ENCODE data around the gene ZNF555.

The ZNF555 gene

DNA sequence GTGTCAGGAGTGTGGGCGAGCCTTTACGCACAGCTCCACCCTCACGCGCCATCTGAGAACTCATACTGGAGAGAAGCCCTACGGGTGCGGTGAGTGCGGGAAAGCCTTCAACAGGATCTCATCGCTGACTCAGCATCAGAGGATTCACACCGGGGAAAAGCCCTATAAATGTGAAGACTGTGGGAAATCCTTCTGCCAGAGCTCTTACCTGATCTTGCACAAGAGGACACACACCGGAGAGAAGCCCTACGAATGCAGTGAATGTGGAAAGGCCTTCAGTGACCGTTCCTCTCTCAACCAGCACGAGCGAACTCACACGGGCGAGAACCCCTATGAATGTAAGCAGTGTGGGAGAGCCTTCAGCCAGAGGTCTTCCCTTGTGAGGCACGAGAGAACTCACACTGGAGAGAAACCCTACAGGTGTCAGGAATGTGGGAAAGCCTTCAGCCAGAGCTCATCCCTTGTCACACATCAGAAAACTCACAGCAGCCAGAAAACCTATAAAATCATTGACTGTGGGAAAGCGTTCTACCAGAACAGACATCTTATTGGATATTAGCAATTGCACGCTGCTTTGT is 6.9 kb upstream of the ZNF555 start:
- Histone ChIP-seq H3K79me2 (ENCODE audit: insufficient read depth, low read depth) (no peaks in the 10 kb centered on the region), H3K4me3 (IDR thresholded peaks at IDR 0.05; ENCODE audit: insufficient read depth, low read depth, low read length) (no peak overlapping the region), H3K4me1 (ENCODE audit: low read depth, poor library complexity, severe bottlenecking) (no peaks in the 10 kb centered on the region), H3K4me2 (no peak overlapping the region), H2AFZ (ENCODE audit: low read depth) (no peak overlapping the region), H3K9ac (no peak overlapping the region), H3K27ac (no peak overlapping the region), H4K20me1 (ENCODE audit: insufficient read depth) (no peaks in the 10 kb centered on the region), H3K36me3 (ENCODE audit: insufficient read depth) (no peaks in the 10 kb centered on the region), H3K27me3 (ENCODE audit: insufficient read depth, low read depth) (no peaks in the 10 kb centered on the region)
- TF ChIP-seq, protein P1, sequence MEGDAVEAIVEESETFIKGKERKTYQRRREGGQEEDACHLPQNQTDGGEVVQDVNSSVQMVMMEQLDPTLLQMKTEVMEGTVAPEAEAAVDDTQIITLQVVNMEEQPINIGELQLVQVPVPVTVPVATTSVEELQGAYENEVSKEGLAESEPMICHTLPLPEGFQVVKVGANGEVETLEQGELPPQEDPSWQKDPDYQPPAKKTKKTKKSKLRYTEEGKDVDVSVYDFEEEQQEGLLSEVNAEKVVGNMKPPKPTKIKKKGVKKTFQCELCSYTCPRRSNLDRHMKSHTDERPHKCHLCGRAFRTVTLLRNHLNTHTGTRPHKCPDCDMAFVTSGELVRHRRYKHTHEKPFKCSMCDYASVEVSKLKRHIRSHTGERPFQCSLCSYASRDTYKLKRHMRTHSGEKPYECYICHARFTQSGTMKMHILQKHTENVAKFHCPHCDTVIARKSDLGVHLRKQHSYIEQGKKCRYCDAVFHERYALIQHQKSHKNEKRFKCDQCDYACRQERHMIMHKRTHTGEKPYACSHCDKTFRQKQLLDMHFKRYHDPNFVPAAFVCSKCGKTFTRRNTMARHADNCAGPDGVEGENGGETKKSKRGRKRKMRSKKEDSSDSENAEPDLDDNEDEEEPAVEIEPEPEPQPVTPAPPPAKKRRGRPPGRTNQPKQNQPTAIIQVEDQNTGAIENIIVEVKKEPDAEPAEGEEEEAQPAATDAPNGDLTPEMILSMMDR (conservative IDR thresholded peaks at IDR 0.05; ENCODE audit: low read depth, low read length), result no peak

GRCh38 chr19:2837430-2837829 is 3.8 kb upstream of the ZNF555 start:
- H3K27ac ChIP-seq, result no peak overlapping the region
- no peak overlapping the region for H3K4me2 ChIP-seq
- H4K20me1 ChIP-seq (ENCODE audit: insufficient read depth), result no peaks in the 10 kb centered on the region
- TF ChIP-seq, protein P1 (conservative IDR thresholded peaks at IDR 0.05; ENCODE audit: low read depth, low read length), result no peak
- no peaks in the 10 kb centered on the region for H3K36me3 ChIP-seq (ENCODE audit: insufficient read depth)
- H3K4me3 ChIP-seq (IDR thresholded peaks at IDR 0.05; ENCODE audit: insufficient read depth, low read depth, low read length), result no peak overlapping the region
- H2AFZ ChIP-seq (ENCODE audit: low read depth), result no peak overlapping the region
- H3K9ac ChIP-seq, result no peak overlapping the region
- H3K79me2 ChIP-seq (ENCODE audit: insufficient read depth, low read depth), result no peaks in the 10 kb centered on the region
- H3K4me1 ChIP-seq (ENCODE audit: low read depth, poor library complexity, severe bottlenecking), result no peaks in the 10 kb centered on the region
- no peaks in the 10 kb centered on the region for H3K27me3 ChIP-seq (ENCODE audit: insufficient read depth, low read depth)

- H3K9ac ChIP-seq, result no peak overlapping the region
- no peaks in the 10 kb centered on the region for H3K36me3 ChIP-seq (ENCODE audit: insufficient read depth)
- H3K4me2 ChIP-seq, result no peak overlapping the region
- H3K27me3 ChIP-seq (ENCODE audit: insufficient read depth, low read depth), result peaks cover 15% of the 10 kb centered on the region; the same call in 1 of the 2 replicates
- H3K79me2 ChIP-seq (ENCODE audit: insufficient read depth, low read depth), result no peaks in the 10 kb centered on the region
- no peaks in the 10 kb centered on the region for H3K4me1 ChIP-seq (ENCODE audit: low read depth, poor library complexity, severe bottlenecking)
- no peaks in the 10 kb centered on the region for H4K20me1 ChIP-seq (ENCODE audit: insufficient read depth)
- H3K27ac ChIP-seq, result no peak overlapping the region
- TF ChIP-seq, protein P1 (conservative IDR thresholded peaks at IDR 0.05; ENCODE audit: low read depth, low read length), result no peak
- H2AFZ ChIP-seq (ENCODE audit: low read depth), result no peak overlapping the region
- no peak overlapping the region for H3K4me3 ChIP-seq (IDR thresholded peaks at IDR 0.05; ENCODE audit: insufficient read depth, low read depth, low read length)
Measured at GRCh38 chr19:2841855-2842574, 740 bp downstream of the ZNF555 start.

GRCh38 chr19:2845107-2845506 is 3.8 kb downstream of the ZNF555 start:
- TF ChIP-seq, protein P1 (conservative IDR thresholded peaks at IDR 0.05; ENCODE audit: low read depth, low read length), result no peak
- H3K4me1 ChIP-seq (ENCODE audit: low read depth, poor library complexity, severe bottlenecking), result no peaks in the 10 kb centered on the region
- H3K9ac ChIP-seq, result no peak overlapping the region
- no peak overlapping the region for H2AFZ ChIP-seq (ENCODE audit: low read depth)
- no peak overlapping the region for H3K4me3 ChIP-seq (IDR thresholded peaks at IDR 0.05; ENCODE audit: insufficient read depth, low read depth, low read length)
- peaks cover 18% of the 10 kb centered on the region; the same call in 1 of the 2 replicates for H3K27me3 ChIP-seq (ENCODE audit: insufficient read depth, low read depth)
- H3K36me3 ChIP-seq (ENCODE audit: insufficient read depth), result no peaks in the 10 kb centered on the region
- no peak overlapping the region for H3K4me2 ChIP-seq
- no peaks in the 10 kb centered on the region for H3K79me2 ChIP-seq (ENCODE audit: insufficient read depth, low read depth)
- H3K27ac ChIP-seq, result no peak overlapping the region
- H4K20me1 ChIP-seq (ENCODE audit: insufficient read depth), result no peaks in the 10 kb centered on the region
